Testis (tissue), 3 donors: ENCODE measurements around the gene AVPR2. TPM values are rescaled to one million over a fixed set of nuclear protein-coding genes. Genes with fewer than 3 reads are reported as not detected.

ENCODE experiments used
- DNase-seq: peaks from one replicate; pipeline ENCODE4 v3.0.0-alpha.2; 2019
- H3K27ac ChIP-seq, 2 donors: fragments of 200-600 bp; sonication (generic); one replicate each; pipeline ENCODE4 v1.5.1; 2019
- H3K27me3 ChIP-seq: fragments of 200-600 bp; sonication (generic); one replicate; pipeline ENCODE4 v1.5.1; 2019
- H3K36me3 ChIP-seq: fragments of 200-600 bp; sonication (generic); one replicate; pipeline ENCODE4 v1.5.1; 2017; ENCODE audit warnings: low read depth; ENCODE audit errors: missing control alignments
- H3K4me1 ChIP-seq: fragments of 200-600 bp; sonication (generic); one replicate; pipeline ENCODE4 v1.5.1; 2019
- H3K4me3 ChIP-seq, 2 donors: fragments of 200-600 bp; sonication (generic); one replicate each; pipeline ENCODE4 v1.5.1; 2017 to 2019
- H3K9me3 ChIP-seq: fragments of 200-600 bp; sonication (generic); one replicate; pipeline ENCODE4 v1.5.1; 2017
- CTCF ChIP-seq, 3 experiments: fragments of 450-650 bp in 2 of 3; fragments of 200-600 bp in 1 of 3; sonication (generic) in 1 of 3; IDR thresholded peaks; one replicate each; pipeline ENCODE4 v1.5.1; 2016 to 2019; ENCODE audit warnings: antibody characterized with exemption in 3 of 3, mild to moderate bottlenecking in 2 of 3, moderate library complexity in 1 of 3
- POLR2A ChIP-seq: fragments of 450-650 bp; IDR thresholded peaks from one replicate; pipeline ENCODE4 v1.6.1; 2017; ENCODE audit warnings: antibody characterized with exemption, mild to moderate bottlenecking, moderate library complexity
- WGBS, 2 donors: methylation state at CpG; one replicate each; pipeline ENCODE4 v1.1.5; 2018; 5-methylcytosine and 5-hydroxymethylcytosine counted together
- intact Hi-C: fragments of 100-400 bp; cut with DNase I; formaldehyde crosslinking; loops from one replicate; pipeline ENCODE4 v1.15.1; 2023; ENCODE audit warnings: low total_unique reads
- polyA plus RNA-seq: library from polyadenylated mRNA; stranded (reverse); fragments of 350-450 nt; fragmentation: Illumina TruSeq; extraction: RNeasy Lipid Tissue Mini Kit (QIAGEN cat#74804); gene quantifications from one replicate; pipeline ENCODE4 v1.2.3, GENCODE V29; 2014; ENCODE audit warnings: low read depth, low replicate concordance; ENCODE audit not compliant: insufficient read depth
- total RNA-seq, 2 donors: library from RNA; depleted of rRNA; stranded (reverse); fragments of >200 nt; gene quantifications; one replicate each; pipeline ENCODE4 v1.2.3, GENCODE V29; 2016

Gene AVPR2
- total and polyA plus RNA-seq, 3 donors from 2014 or later: 0.74 to 1.3 (median 1.1) TPM

DNA sequence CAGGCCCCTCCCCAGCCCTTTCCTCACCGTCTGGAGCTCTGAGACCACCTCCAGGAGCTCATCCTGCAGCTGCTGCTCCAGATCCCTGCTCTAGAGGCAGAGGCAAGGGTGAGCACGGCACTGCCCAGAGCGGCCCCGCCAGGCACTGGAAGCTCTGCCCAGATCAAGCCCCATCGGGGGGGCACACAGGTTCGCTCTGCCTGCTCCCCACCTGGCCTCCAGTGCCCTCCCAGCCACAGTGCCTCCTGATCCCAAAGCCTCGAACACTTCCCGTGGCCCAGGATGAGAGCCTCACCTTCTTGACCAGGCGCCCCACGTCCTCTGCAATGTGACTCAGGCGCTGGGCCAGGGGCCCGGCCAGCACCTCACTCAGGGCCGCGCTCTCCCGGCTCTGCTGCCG lies 16.6 kb downstream of the AVPR2 start:
- TF ChIP-seq CTCF (IDR thresholded peaks at IDR 0.05) (no peak), POLR2A (no peak)
- intact Hi-C loops: no loop called here
- no peaks in the 10 kb centered on the region for H3K36me3 ChIP-seq
- WGBS, 2 donors: 56% methylated on average over 12 of the region's 16 CpGs; no CpG with 5 or more reads in 1 of the 2 donors
- no peak overlapping the region for H3K27ac ChIP-seq
- no peak for DNase-seq
- H3K9me3 ChIP-seq: no peaks in the 10 kb centered on the region
- peaks cover 5% of the 10 kb centered on the region for H3K4me1 ChIP-seq
- no peak overlapping the region for H3K4me3 ChIP-seq
- no peaks in the 10 kb centered on the region for H3K27me3 ChIP-seq

- Histone ChIP-seq H3K9me3 (no peaks in the 10 kb centered on the region), H3K27me3 (no peaks in the 10 kb centered on the region), H3K4me1 (peaks cover 6% of the 10 kb centered on the region), H3K4me3 (no peak overlapping the region), H3K36me3 (no peaks in the 10 kb centered on the region), H3K27ac (no peak overlapping the region)
- DNase-seq: no peak
- TF ChIP-seq POLR2A (no peak), CTCF (IDR thresholded peaks at IDR 0.05) (no peak)
- intact Hi-C loops: no loop called here
- WGBS, 2 donors: 40 to 49% methylated on average over 1 to 23 of the region's 40 CpGs
These were observed 17.3 kb downstream of the AVPR2 start for GRCh38 chrX:153921511-153922446.

GRCh38 chrX:153922932-153923857 lies 18.7 kb downstream of the AVPR2 start:
- intact Hi-C loops: no loop called here
- peak; percentile 89 for DNase-seq
- H3K9me3 ChIP-seq: no peaks in the 10 kb centered on the region
- no peaks in the 10 kb centered on the region for H3K27me3 ChIP-seq
- H3K27ac ChIP-seq: no peak overlapping the region
- WGBS, 2 donors: 66 to 77% methylated on average over 15 to 22 of the region's 25 CpGs
- peaks cover 13% of the 10 kb centered on the region for H3K4me1 ChIP-seq
- no peak overlapping the region for H3K4me3 ChIP-seq
- peak in 1 of 3 experiments; percentile 30 for TF ChIP-seq CTCF (IDR thresholded peaks at IDR 0.05)
- no peak for TF ChIP-seq POLR2A
- H3K36me3 ChIP-seq: no peaks in the 10 kb centered on the region

GRCh38 chrX:153924149-153924861 lies 19.8 kb downstream of the AVPR2 start:
- peak; percentile 67 for DNase-seq
- H3K9me3 ChIP-seq: no peaks in the 10 kb centered on the region
- no peak overlapping the region for H3K27ac ChIP-seq
- H3K4me1 ChIP-seq: peaks cover 13% of the 10 kb centered on the region
- no peak overlapping the region for H3K4me3 ChIP-seq
- no peaks in the 10 kb centered on the region for H3K27me3 ChIP-seq
- TF ChIP-seq CTCF (IDR thresholded peaks at IDR 0.05): peak in 1 of 3 experiments; percentile 40
- TF ChIP-seq POLR2A: no peak
- H3K36me3 ChIP-seq: no peaks in the 10 kb centered on the region
- intact Hi-C loops: no loop called here
- WGBS, 2 donors: 28 to 38% methylated on average over 10 to 12 of the region's 14 CpGs
